SU-DHL-6 (cell line): ENCODE measurements around the gene GRIK3.

Source experiments
- H2AFZ ChIP-seq: fragments of 200-600 bp; sonication (generic); 2 replicates; pipeline ENCODE4 v1.6.1; 2014; ENCODE audit warnings: low read depth, mild to moderate bottlenecking, moderate library complexity, mixed read lengths, antibody characterized with exemption, low read length; ENCODE audit not compliant: severe bottlenecking
- H3F3A ChIP-seq: fragments of 200-600 bp; shearing (Covaris generic); 2 replicates; pipeline ENCODE4 v1.6.0; 2016; ENCODE audit warnings: antibody characterized with exemption, mild to moderate bottlenecking; ENCODE audit not compliant: insufficient read depth
- H3K27ac ChIP-seq: fragments of 200-600 bp; sonication (generic); 2 replicates; pipeline ENCODE4 v1.5.1; 2016; ENCODE audit warnings: low read depth, mild to moderate bottlenecking, low read length, moderate library complexity, mixed read lengths
- H3K27me3 ChIP-seq: fragments of 200-600 bp; sonication (generic), shearing (Covaris generic); 2 replicates; pipeline ENCODE4 v1.6.0; 2014; ENCODE audit warnings: mild to moderate bottlenecking, low read length
- H3K36me3 ChIP-seq: fragments of 200-600 bp; sonication (generic); 2 replicates; pipeline ENCODE4 v1.6.1; 2014; ENCODE audit warnings: mild to moderate bottlenecking, low read length, mixed read lengths
- H3K4me2 ChIP-seq: fragments of 300-600, 200-600 bp; shearing (Covaris generic), sonication (generic); 2 replicates; pipeline ENCODE4 v1.6.0; 2014; ENCODE audit warnings: low read length, low read depth, mild to moderate bottlenecking; ENCODE audit not compliant: poor library complexity, severe bottlenecking
- H3K4me3 ChIP-seq: fragments of 200-600 bp; sonication (generic); 2 replicates; pipeline ENCODE4 v1.5.1; 2014; ENCODE audit warnings: antibody characterized with exemption, low read length, mild to moderate bottlenecking, mixed read lengths; ENCODE audit not compliant: insufficient read depth, poor library complexity, severe bottlenecking
- H3K79me2 ChIP-seq: fragments of 200-600 bp; sonication (generic); 2 replicates; pipeline ENCODE4 v1.6.1; 2014; ENCODE audit warnings: mild to moderate bottlenecking, low read length, moderate library complexity; ENCODE audit not compliant: insufficient read depth
- H3K9ac ChIP-seq: fragments of 200-600 bp; sonication (generic); 2 replicates; pipeline ENCODE4 v1.7.0; 2014; ENCODE audit warnings: mild to moderate bottlenecking, low read length
- H3K9me2 ChIP-seq: fragments of 200-600 bp; sonication (generic); replicated peaks from 2 replicates; pipeline ENCODE4 v1.6.1; 2014; ENCODE audit warnings: low read length; ENCODE audit not compliant: insufficient read depth
- H3K9me3 ChIP-seq: fragments of 200-600 bp; sonication (generic); 2 replicates; pipeline ENCODE4 v1.6.1; 2014; ENCODE audit warnings: low read length, mixed read lengths; ENCODE audit not compliant: insufficient read depth
- H4K20me1 ChIP-seq: fragments of 200-600 bp; sonication (generic); 2 replicates; pipeline ENCODE4 v1.6.1; 2014; ENCODE audit warnings: low read depth, mild to moderate bottlenecking, antibody characterized with exemption, low read length, moderate library complexity, mixed read lengths
- EZH2phosphoT487 ChIP-seq: fragments of 200-600 bp; sonication (generic), shearing (Covaris generic); conservative IDR thresholded peaks from 2 replicates; pipeline ENCODE4 v1.6.1; 2018; ENCODE audit warnings: mild to moderate bottlenecking, antibody characterized with exemption, low read length, moderate library complexity, mixed read lengths
- TF ChIP-seq, protein P1 (sequence below): fragments of 200-600 bp; sonication (generic); IDR thresholded peaks from one replicate; pipeline ENCODE4 v1.5.1; 2017; ENCODE audit warnings: antibody characterized with exemption, mild to moderate bottlenecking, low read length, moderate library complexity; ENCODE audit not compliant: insufficient read depth, poor library complexity, severe bottlenecking

The GRIK3 gene

DNA sequence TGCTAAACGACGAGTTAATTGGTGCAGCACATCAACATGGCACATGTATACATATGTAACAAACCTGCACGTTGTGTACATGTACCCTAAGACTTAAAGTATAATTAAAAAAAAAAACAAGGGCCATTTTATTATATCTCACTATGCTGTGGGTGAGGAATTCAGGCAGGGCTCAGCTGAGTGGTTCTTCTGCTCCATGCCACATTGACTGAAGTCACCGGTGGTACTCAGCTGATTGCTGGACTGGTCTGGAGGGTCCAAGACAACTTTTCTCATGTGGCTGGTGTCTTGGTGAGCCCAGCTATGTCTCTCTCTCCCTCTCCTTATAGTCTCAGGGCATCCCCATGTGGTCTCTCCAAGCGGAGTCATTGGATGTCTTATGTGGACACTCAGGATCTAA lies 275.0 kb downstream of the GRIK3 start:
- Histone ChIP-seq H3K9me3 (no peaks in the 10 kb centered on the region), H3K27me3 (no peaks in the 10 kb centered on the region), H3K4me3 (no peak overlapping the region), H3K4me2 (no peak overlapping the region), H2AFZ (no peak overlapping the region), H3K27ac (no peak overlapping the region), H3K79me2 (no peaks in the 10 kb centered on the region), H3K9me2 (no peaks in the 10 kb centered on the region), H4K20me1 (no peaks in the 10 kb centered on the region), H3K9ac (no peak overlapping the region), H3K36me3 (no peaks in the 10 kb centered on the region), H3F3A (no peaks in the 10 kb centered on the region)
- TF ChIP-seq, protein P1, sequence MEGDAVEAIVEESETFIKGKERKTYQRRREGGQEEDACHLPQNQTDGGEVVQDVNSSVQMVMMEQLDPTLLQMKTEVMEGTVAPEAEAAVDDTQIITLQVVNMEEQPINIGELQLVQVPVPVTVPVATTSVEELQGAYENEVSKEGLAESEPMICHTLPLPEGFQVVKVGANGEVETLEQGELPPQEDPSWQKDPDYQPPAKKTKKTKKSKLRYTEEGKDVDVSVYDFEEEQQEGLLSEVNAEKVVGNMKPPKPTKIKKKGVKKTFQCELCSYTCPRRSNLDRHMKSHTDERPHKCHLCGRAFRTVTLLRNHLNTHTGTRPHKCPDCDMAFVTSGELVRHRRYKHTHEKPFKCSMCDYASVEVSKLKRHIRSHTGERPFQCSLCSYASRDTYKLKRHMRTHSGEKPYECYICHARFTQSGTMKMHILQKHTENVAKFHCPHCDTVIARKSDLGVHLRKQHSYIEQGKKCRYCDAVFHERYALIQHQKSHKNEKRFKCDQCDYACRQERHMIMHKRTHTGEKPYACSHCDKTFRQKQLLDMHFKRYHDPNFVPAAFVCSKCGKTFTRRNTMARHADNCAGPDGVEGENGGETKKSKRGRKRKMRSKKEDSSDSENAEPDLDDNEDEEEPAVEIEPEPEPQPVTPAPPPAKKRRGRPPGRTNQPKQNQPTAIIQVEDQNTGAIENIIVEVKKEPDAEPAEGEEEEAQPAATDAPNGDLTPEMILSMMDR = no peak
- no peak for TF ChIP-seq EZH2phosphoT487

DNA sequence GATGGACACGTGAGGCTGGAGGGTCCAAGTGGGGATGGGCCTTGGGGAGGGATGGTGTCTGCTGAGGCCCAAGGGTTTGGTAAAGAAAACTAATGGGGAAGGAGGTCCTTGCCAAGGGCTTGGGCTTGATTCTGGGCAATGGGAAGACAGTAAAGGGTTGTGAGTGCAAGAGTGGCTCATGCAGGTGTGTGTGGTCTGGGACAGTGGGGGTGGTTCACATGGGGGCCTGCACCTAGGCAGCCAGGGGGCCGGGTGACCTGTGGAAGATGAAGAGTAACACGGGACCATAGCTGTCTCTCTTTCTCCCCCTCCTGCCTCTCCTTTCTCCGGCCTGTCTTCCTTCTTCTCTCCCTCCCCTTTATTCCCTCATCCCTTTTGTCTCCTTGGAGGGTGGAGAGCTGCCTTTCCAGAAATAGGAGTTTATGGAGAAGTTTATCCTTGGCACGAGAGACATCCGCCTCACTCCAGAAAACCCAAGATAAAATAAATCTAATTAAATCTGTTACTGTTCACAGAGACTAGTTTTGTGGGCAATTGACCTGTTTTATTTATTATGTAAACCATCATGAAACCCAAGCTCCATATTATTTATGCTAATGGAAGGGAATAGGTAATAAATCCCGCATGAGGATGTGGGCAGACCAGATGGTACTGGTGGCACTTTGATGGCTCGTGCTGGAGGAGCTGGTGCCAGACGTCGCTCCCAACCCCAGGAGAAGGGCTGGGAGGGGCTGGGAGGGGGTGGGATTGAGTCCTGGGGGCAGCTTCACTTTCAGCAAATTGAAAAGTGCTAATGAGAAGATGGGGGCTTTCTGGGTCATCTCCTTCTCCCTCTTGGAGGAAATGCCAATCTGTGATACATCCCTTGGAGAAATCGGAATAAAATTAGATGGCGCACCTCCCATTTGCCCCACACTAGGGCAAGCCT lies 278.7 kb downstream of the GRIK3 start:
- Histone ChIP-seq H2AFZ (no peak overlapping the region), H3K4me2 (no peak overlapping the region), H3K9me2 (no peaks in the 10 kb centered on the region), H3K27ac (no peak overlapping the region), H3K36me3 (no peaks in the 10 kb centered on the region), H3K9ac (no peak overlapping the region), H4K20me1 (no peaks in the 10 kb centered on the region), H3F3A (no peaks in the 10 kb centered on the region), H3K27me3 (no peaks in the 10 kb centered on the region), H3K9me3 (no peaks in the 10 kb centered on the region), H3K4me3 (no peak overlapping the region), H3K79me2 (no peaks in the 10 kb centered on the region)
- no peak for TF ChIP-seq EZH2phosphoT487
- TF ChIP-seq, protein P1 = no peak

DNA sequence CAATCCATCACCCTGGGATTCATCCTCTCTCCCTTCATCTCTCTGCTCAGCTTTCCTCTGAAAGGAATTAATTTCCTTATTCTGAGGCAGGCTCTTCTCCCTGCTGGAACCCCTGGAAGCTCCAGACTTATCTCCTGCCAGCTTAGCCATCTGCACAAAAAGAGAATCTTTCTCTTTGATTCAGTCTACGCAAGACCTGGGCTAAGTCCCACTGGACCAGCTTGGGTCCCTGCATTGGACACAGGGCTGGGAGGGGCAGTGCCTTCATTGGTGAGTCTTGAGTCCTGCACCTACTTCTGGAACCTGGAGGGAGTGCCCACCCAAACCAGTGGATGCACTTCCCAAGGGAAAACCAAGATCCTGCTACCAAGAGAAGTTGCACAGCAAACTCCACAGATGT lies 279.9 kb downstream of the GRIK3 start:
- H3K9ac ChIP-seq = no peak overlapping the region
- TF ChIP-seq, protein P1 = no peak
- TF ChIP-seq EZH2phosphoT487 = no peak
- no peak overlapping the region for H3K27ac ChIP-seq
- no peaks in the 10 kb centered on the region for H3K79me2 ChIP-seq
- H3F3A ChIP-seq = no peaks in the 10 kb centered on the region
- H3K9me2 ChIP-seq = no peaks in the 10 kb centered on the region
- H3K4me3 ChIP-seq = no peak overlapping the region
- no peaks in the 10 kb centered on the region for H3K36me3 ChIP-seq
- H4K20me1 ChIP-seq = no peaks in the 10 kb centered on the region
- H3K4me2 ChIP-seq = no peak overlapping the region
- no peak overlapping the region for H2AFZ ChIP-seq
- H3K9me3 ChIP-seq = no peaks in the 10 kb centered on the region
- no peaks in the 10 kb centered on the region for H3K27me3 ChIP-seq
